MM.1S (cell line): ENCODE results near the gene SPOCD1.

Experiments used
- DNase-seq: peaks from one replicate; pipeline ENCODE4 v3.0.0-alpha.2; 2015
- H2AFZ ChIP-seq: fragments of 300-600 bp; sonication (generic); 2 replicates; pipeline ENCODE4 v1.6.0; 2016; ENCODE audit warnings: antibody characterized with exemption, low read length
- H3F3A ChIP-seq: fragments of 300-600 bp; sonication (generic); 2 replicates; pipeline ENCODE4 v1.6.1; 2016; ENCODE audit warnings: mild to moderate bottlenecking, antibody characterized with exemption, low read length, moderate library complexity, mixed read lengths; ENCODE audit not compliant: insufficient read depth
- H3K27ac ChIP-seq: fragments of 300-600 bp; sonication (generic); 2 replicates; pipeline ENCODE4 v1.5.1; 2016; ENCODE audit warnings: mild to moderate bottlenecking, low read length
- H3K27me3 ChIP-seq: fragments of 300-600 bp; sonication (generic); replicated peaks from 2 replicates; pipeline ENCODE4 v1.6.0; 2016; ENCODE audit warnings: low read length; ENCODE audit not compliant: insufficient read depth
- H3K36me3 ChIP-seq: fragments of 300-600 bp; sonication (generic); replicated peaks from 2 replicates; pipeline ENCODE4 v1.6.1; 2016; ENCODE audit warnings: mild to moderate bottlenecking, low read length, mixed read lengths; ENCODE audit not compliant: insufficient read depth
- H3K4me1 ChIP-seq: fragments of 300-600 bp; sonication (generic); 2 replicates; pipeline ENCODE4 v1.6.1; 2016; ENCODE audit warnings: low read length, mixed read lengths
- H3K4me2 ChIP-seq: fragments of 300-600 bp; sonication (generic); 2 replicates; pipeline ENCODE4 v1.6.0; 2016; ENCODE audit warnings: low read depth, low read length
- H3K4me3 ChIP-seq: fragments of 300-600 bp; sonication (generic); 2 replicates; pipeline ENCODE4 v1.5.1; 2016; ENCODE audit warnings: low read length, mixed read lengths
- H3K79me2 ChIP-seq: fragments of 300-600 bp; sonication (generic); 2 replicates; pipeline ENCODE4 v1.6.1; 2016; ENCODE audit warnings: mixed run types, low read length, mixed read lengths
- H3K9ac ChIP-seq: fragments of 300-600 bp; sonication (generic); 2 replicates; pipeline ENCODE4 v1.6.1; 2016; ENCODE audit warnings: low read length, mixed read lengths
- H3K9me2 ChIP-seq: fragments of 300-600 bp; sonication (generic); replicated peaks from 2 replicates; pipeline ENCODE4 v1.6.1; 2016; ENCODE audit warnings: mild to moderate bottlenecking, low read length, mixed read lengths; ENCODE audit not compliant: insufficient read depth
- H3K9me3 ChIP-seq: fragments of 300-600 bp; sonication (generic); replicated peaks from 2 replicates; pipeline ENCODE4 v1.6.1; 2016; ENCODE audit warnings: mild to moderate bottlenecking, low read length, mixed read lengths; ENCODE audit not compliant: insufficient read depth
- H4K20me1 ChIP-seq: fragments of 300-600 bp; sonication (generic); 2 replicates; pipeline ENCODE4 v1.6.1; 2016; ENCODE audit warnings: mild to moderate bottlenecking, low read length, moderate library complexity, mixed read lengths; ENCODE audit not compliant: insufficient read depth
- CTCF ChIP-seq: fragments of 300-600 bp; sonication (generic); IDR thresholded peaks from 2 replicates; pipeline ENCODE4 v1.5.1; 2016; ENCODE audit warnings: antibody characterized with exemption, low read length, mixed read lengths
- EZH2 ChIP-seq: fragments of 300-600 bp; sonication (generic); optimal IDR thresholded peaks from 2 replicates; pipeline ENCODE3; 2017; ENCODE audit warnings: low read depth, mild to moderate bottlenecking, antibody characterized with exemption, low read length, mixed read lengths
- EZH2phosphoT487 ChIP-seq: fragments of 300-600 bp; sonication (generic); IDR thresholded peaks from 2 replicates; pipeline ENCODE4 v1.6.1; 2018; ENCODE audit warnings: antibody characterized with exemption, low read length

The SPOCD1 gene

DNA sequence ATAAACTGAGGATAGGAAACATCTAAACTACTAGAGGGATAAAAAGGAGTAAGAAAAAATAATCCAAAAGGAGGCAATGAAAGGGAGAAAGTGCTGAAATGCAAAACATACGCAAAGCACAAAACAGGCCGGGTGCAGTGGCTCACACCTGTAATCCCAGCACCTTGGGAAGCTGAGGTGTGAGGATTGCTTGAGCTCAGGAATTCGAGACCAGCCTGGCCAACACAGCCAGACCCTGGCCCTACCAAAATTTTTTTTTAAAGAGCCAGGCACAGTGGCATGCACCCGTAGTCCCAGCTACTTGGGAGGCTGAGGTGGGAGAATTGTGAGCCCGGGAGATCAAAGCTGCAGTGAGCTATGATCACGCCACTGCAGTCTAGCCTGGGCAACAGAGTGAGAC lies 10.5 kb downstream of the SPOCD1 start:
- H3K9me2 ChIP-seq: no peaks in the 10 kb centered on the region
- H3K36me3 ChIP-seq: no peaks in the 10 kb centered on the region
- H3K4me3 ChIP-seq: no peak overlapping the region
- H4K20me1 ChIP-seq: no peaks in the 10 kb centered on the region
- no peaks in the 10 kb centered on the region for H3K79me2 ChIP-seq
- no peak for TF ChIP-seq EZH2phosphoT487
- TF ChIP-seq CTCF: no peak
- no peak for TF ChIP-seq EZH2
- H3K4me2 ChIP-seq: no peak overlapping the region
- no peaks in the 10 kb centered on the region for H3F3A ChIP-seq
- H3K4me1 ChIP-seq: no peaks in the 10 kb centered on the region
- H3K27ac ChIP-seq: no peak overlapping the region
- no peak overlapping the region for H3K9ac ChIP-seq
- no peak for DNase-seq
- no peaks in the 10 kb centered on the region for H3K9me3 ChIP-seq
- no peak overlapping the region for H2AFZ ChIP-seq
- peaks cover 39% of the 10 kb centered on the region for H3K27me3 ChIP-seq

DNA sequence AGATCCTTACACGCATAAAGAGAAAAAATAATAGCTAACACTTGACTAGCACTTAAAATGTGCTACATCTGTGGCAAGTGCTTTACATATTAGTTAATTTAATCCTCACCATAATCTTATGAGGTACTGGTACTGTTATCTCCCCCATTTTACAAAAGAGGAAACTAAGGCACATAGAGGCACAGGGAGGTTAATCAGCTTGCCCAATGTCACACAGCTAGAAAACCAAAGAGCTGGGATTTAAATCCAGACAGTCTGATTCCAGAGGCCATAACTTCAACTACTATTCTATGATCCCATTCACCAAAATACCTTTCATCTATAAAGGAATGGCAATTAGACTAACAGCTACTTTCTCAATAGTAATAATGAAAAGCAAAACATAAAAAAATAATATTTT lies 11.7 kb downstream of the SPOCD1 start:
- no peak for DNase-seq
- no peak overlapping the region for H3K4me3 ChIP-seq
- no peak overlapping the region for H3K27ac ChIP-seq
- no peak overlapping the region for H3K4me2 ChIP-seq
- H3K9ac ChIP-seq: no peak overlapping the region
- H3K9me2 ChIP-seq: no peaks in the 10 kb centered on the region
- H2AFZ ChIP-seq: no peak overlapping the region
- H3K79me2 ChIP-seq: no peaks in the 10 kb centered on the region
- H3K9me3 ChIP-seq: no peaks in the 10 kb centered on the region
- H3K27me3 ChIP-seq: peaks cover 41% of the 10 kb centered on the region
- no peaks in the 10 kb centered on the region for H3K36me3 ChIP-seq
- no peaks in the 10 kb centered on the region for H4K20me1 ChIP-seq
- H3K4me1 ChIP-seq: no peaks in the 10 kb centered on the region
- no peaks in the 10 kb centered on the region for H3F3A ChIP-seq
- TF ChIP-seq CTCF: no peak
- TF ChIP-seq EZH2phosphoT487: no peak
- TF ChIP-seq EZH2: no peak

GRCh38 chr1:31803610-31804009 lies 12.2 kb downstream of the SPOCD1 start:
- no peak overlapping the region for H2AFZ ChIP-seq
- no peak overlapping the region for H3K9ac ChIP-seq

More at GRCh38 chr1:31803610-31804009, 12.2 kb downstream of the SPOCD1 start:
- H3K36me3 ChIP-seq: no peaks in the 10 kb centered on the region
- DNase-seq: no peak
- H3F3A ChIP-seq: no peaks in the 10 kb centered on the region
- TF ChIP-seq EZH2 (no peak), CTCF (no peak), EZH2phosphoT487 (no peak)
- no peaks in the 10 kb centered on the region for H3K4me1 ChIP-seq
- H3K9me3 ChIP-seq: no peaks in the 10 kb centered on the region
- H3K4me2 ChIP-seq: no peak overlapping the region
- H3K27ac ChIP-seq: no peak overlapping the region
- peaks cover 46% of the 10 kb centered on the region for H3K27me3 ChIP-seq
- no peaks in the 10 kb centered on the region for H3K79me2 ChIP-seq
- H3K4me3 ChIP-seq: no peak overlapping the region
- H3K9me2 ChIP-seq: no peaks in the 10 kb centered on the region
- no peaks in the 10 kb centered on the region for H4K20me1 ChIP-seq
